SJCRH30 (cell line): Measurements from ENCODE around the gene VEGFB. TPM values are rescaled to one million over a fixed set of nuclear protein-coding genes. Genes with fewer than 3 reads are reported as not detected.
A peak's percentile ranks its signal among the peaks of the same experiment; 100 is the strongest.

ENCODE experiments used
- DNase-seq, 2 experiments: peaks; one replicate each; pipeline ENCODE4 v3.0.0-alpha.2; 2015 to 2020
- H3K27ac ChIP-seq: fragments of 250-450 bp; sonication (Bioruptor Pico); 2 replicates; pipeline ENCODE4 v1.5.1; 2020; ENCODE audit warnings: mild to moderate bottlenecking, moderate library complexity
- H3K27me3 ChIP-seq: fragments of 250-450 bp; sonication (Bioruptor Pico); 2 replicates; pipeline ENCODE4 v1.5.1; 2020; ENCODE audit warnings: mild to moderate bottlenecking, moderate library complexity
- H3K36me3 ChIP-seq: fragments of 250-450 bp; sonication (Bioruptor Pico); 2 replicates; pipeline ENCODE4 v1.5.1; 2020; ENCODE audit warnings: mild to moderate bottlenecking, moderate library complexity
- H3K4me1 ChIP-seq: fragments of 250-450 bp; sonication (Bioruptor Pico); 2 replicates; pipeline ENCODE4 v1.5.1; 2020; ENCODE audit warnings: mild to moderate bottlenecking, moderate library complexity
- H3K4me3 ChIP-seq: fragments of 250-450 bp; sonication (Bioruptor Pico); 2 replicates; pipeline ENCODE4 v1.5.1; 2020; ENCODE audit warnings: mild to moderate bottlenecking, moderate library complexity
- H3K9me3 ChIP-seq: fragments of 250-450 bp; sonication (Bioruptor Pico); replicated peaks from 2 replicates; pipeline ENCODE4 v1.5.1; 2020; ENCODE audit warnings: mild to moderate bottlenecking, moderate library complexity
- total RNA-seq: library from RNA; depleted of rRNA; stranded (reverse); fragments of >200 nt; shearing (Covaris generic); gene quantifications from 2 replicates; pipeline ENCODE4 v1.2.3, GENCODE V29; 2014

Gene VEGFB
- total RNA-seq, 1 experiment from 2014 or later, result 26.4 TPM

- peak in 1 of 2 experiments; percentile 31 for DNase-seq
- no peak overlapping the region for H3K27ac ChIP-seq
- H3K36me3 ChIP-seq, result peaks cover 30% of the 10 kb centered on the region
Observed at GRCh38 chr11:64263021-64263946, 28.9 kb downstream of the VEGFB start.

GRCh38 chr11:64263947-64264317 lies 29.5 kb downstream of the VEGFB start:
- Histone ChIP-seq H3K4me3 (no peak overlapping the region), H3K27me3 (no peaks in the 10 kb centered on the region), H3K4me1 (no peaks in the 10 kb centered on the region; the same call in 1 of the 2 replicates), H3K36me3 (peaks cover 27% of the 10 kb centered on the region), H3K27ac (no peak overlapping the region), H3K9me3 (no peaks in the 10 kb centered on the region)
- no peak for DNase-seq

More at GRCh38 chr11:64263021-64263946, 28.9 kb downstream of the VEGFB start:
- H3K27me3 ChIP-seq, result no peaks in the 10 kb centered on the region
- no peaks in the 10 kb centered on the region for H3K4me1 ChIP-seq
- H3K9me3 ChIP-seq, result no peaks in the 10 kb centered on the region
- H3K4me3 ChIP-seq, result no peak overlapping the region

GRCh38 chr11:64264371-64264852 lies 30.0 kb downstream of the VEGFB start:
- Histone ChIP-seq H3K9me3 (no peaks in the 10 kb centered on the region), H3K27me3 (no peaks in the 10 kb centered on the region), H3K4me3 (no peak overlapping the region), H3K27ac (no peak overlapping the region), H3K36me3 (peaks cover 24% of the 10 kb centered on the region), H3K4me1 (no peaks in the 10 kb centered on the region; the same call in 1 of the 2 replicates)
- no peak for DNase-seq

GRCh38 chr11:64265176-64266160 lies 31.1 kb downstream of the VEGFB start:
- Histone ChIP-seq H3K4me1 (no peaks in the 10 kb centered on the region; the same call in 1 of the 2 replicates), H3K36me3 (peaks cover 16% of the 10 kb centered on the region), H3K9me3 (no peaks in the 10 kb centered on the region), H3K4me3 (no peak overlapping the region), H3K27ac (no peak overlapping the region), H3K27me3 (no peaks in the 10 kb centered on the region)
- no peak for DNase-seq

- Histone ChIP-seq H3K9me3 (no peaks in the 10 kb centered on the region), H3K27me3 (no peaks in the 10 kb centered on the region), H3K27ac (no peak overlapping the region), H3K4me1 (no peaks in the 10 kb centered on the region; the same call in 1 of the 2 replicates), H3K4me3 (no peak overlapping the region), H3K36me3 (peaks cover 14% of the 10 kb centered on the region)
- DNase-seq, result no peak
Observed at GRCh38 chr11:64266339-64266738, 32.0 kb downstream of the VEGFB start.

GRCh38 chr11:64267207-64267945 lies 33.0 kb downstream of the VEGFB start:
- Histone ChIP-seq H3K9me3 (no peaks in the 10 kb centered on the region), H3K36me3 (peaks cover 13% of the 10 kb centered on the region; the same call in 1 of the 2 replicates)
- no peak for DNase-seq

GRCh38 chr11:64268025-64268892 lies 33.9 kb downstream of the VEGFB start:
- peaks cover 13% of the 10 kb centered on the region; the same call in 1 of the 2 replicates for H3K36me3 ChIP-seq
- DNase-seq, result peak in 1 of 2 experiments; percentile 42
- H3K9me3 ChIP-seq, result no peaks in the 10 kb centered on the region
- peak overlapping the region; percentile 70 for H3K4me3 ChIP-seq
- H3K27ac ChIP-seq, result no peak overlapping the region
- no peaks in the 10 kb centered on the region for H3K27me3 ChIP-seq
- H3K4me1 ChIP-seq, result no peaks in the 10 kb centered on the region; the same call in 1 of the 2 replicates

More at GRCh38 chr11:64267207-64267945, 33.0 kb downstream of the VEGFB start:
- Histone ChIP-seq H3K4me3 (no peak overlapping the region), H3K27me3 (no peaks in the 10 kb centered on the region), H3K27ac (no peak overlapping the region), H3K4me1 (no peaks in the 10 kb centered on the region; the same call in 1 of the 2 replicates)

- H3K27me3 ChIP-seq, result no peaks in the 10 kb centered on the region
- H3K9me3 ChIP-seq, result no peaks in the 10 kb centered on the region
- H3K4me1 ChIP-seq, result no peaks in the 10 kb centered on the region; the same call in 1 of the 2 replicates
- peak; percentile 38 to 46 for DNase-seq
- peak overlapping the region; percentile 84 for H3K27ac ChIP-seq
- peaks cover 13% of the 10 kb centered on the region; the same call in 1 of the 2 replicates for H3K36me3 ChIP-seq
- H3K4me3 ChIP-seq, result peak overlapping the region; percentile 70
Observed at GRCh38 chr11:64268893-64269539, 34.6 kb downstream of the VEGFB start.

GRCh38 chr11:64269540-64270220 lies 35.3 kb downstream of the VEGFB start:
- H3K27ac ChIP-seq, result peak overlapping the region; percentile 84
- DNase-seq, result peak; percentile 98 to 99

GRCh38 chr11:64275031-64275800 lies 40.8 kb downstream of the VEGFB start:
- Histone ChIP-seq H3K4me3 (no peak overlapping the region), H3K27me3 (no peaks in the 10 kb centered on the region), H3K4me1 (no peaks in the 10 kb centered on the region), H3K9me3 (no peaks in the 10 kb centered on the region), H3K36me3 (peaks cover 2% of the 10 kb centered on the region; the same call in 1 of the 2 replicates), H3K27ac (no peak overlapping the region)
- no peak for DNase-seq

More at GRCh38 chr11:64269540-64270220, 35.3 kb downstream of the VEGFB start:
- H3K4me3 ChIP-seq, result peak overlapping the region; percentile 70
- peaks cover 10% of the 10 kb centered on the region; the same call in 1 of the 2 replicates for H3K36me3 ChIP-seq
- H3K4me1 ChIP-seq, result no peaks in the 10 kb centered on the region; the same call in 1 of the 2 replicates
- no peaks in the 10 kb centered on the region for H3K27me3 ChIP-seq
- no peaks in the 10 kb centered on the region for H3K9me3 ChIP-seq

- H3K9me3 ChIP-seq, result no peaks in the 10 kb centered on the region
- no peak overlapping the region for H3K4me3 ChIP-seq
- H3K36me3 ChIP-seq, result peaks cover 2% of the 10 kb centered on the region; the same call in 1 of the 2 replicates
- H3K27ac ChIP-seq, result no peak overlapping the region
- H3K27me3 ChIP-seq, result no peaks in the 10 kb centered on the region
- H3K4me1 ChIP-seq, result no peaks in the 10 kb centered on the region
- DNase-seq, result no peak
Observed at GRCh38 chr11:64275841-64276240, 41.5 kb downstream of the VEGFB start.
